Left ventricle myocardium inferior (tissue), 1 donor: ENCODE measurements around the gene PTPRT. TPM values are rescaled to one million over a fixed set of nuclear protein-coding genes. Genes with fewer than 3 reads are reported as not detected.

Experiments
- DNase-seq: peaks from one replicate; pipeline ENCODE4 v3.0.0-alpha.2; 2020
- H3K27ac ChIP-seq: fragments of 200-600 bp; replicated peaks from 2 replicates; pipeline ENCODE4 v1.8.0; 2021
- H3K27me3 ChIP-seq: fragments of 200-600 bp; 2 replicates; pipeline ENCODE4 v1.8.0; 2021; ENCODE audit warnings: low read depth
- H3K36me3 ChIP-seq: fragments of 200-600 bp; 2 replicates; pipeline ENCODE4 v1.8.0; 2021
- H3K4me1 ChIP-seq: fragments of 200-600 bp; 2 replicates; pipeline ENCODE4 v1.8.0; 2021
- H3K4me3 ChIP-seq: fragments of 200-600 bp; 2 replicates; pipeline ENCODE4 v1.8.0; 2021; ENCODE audit warnings: mild to moderate bottlenecking, moderate library complexity
- H3K9me3 ChIP-seq: fragments of 200-600 bp; replicated peaks from 2 replicates; pipeline ENCODE4 v1.8.0; 2021
- CTCF ChIP-seq: fragments of 200-600 bp; IDR thresholded peaks from 2 replicates; pipeline ENCODE4 v1.8.0; 2021; ENCODE audit warnings: antibody characterized with exemption, mild to moderate bottlenecking, borderline replicate concordance
- intact Hi-C: fragments of 100-400 bp; cut with micrococcal nuclease; formaldehyde crosslinking; loops from one replicate; pipeline ENCODE4 v1.11.0; 2022
- total RNA-seq: library from RNA; stranded (reverse); fragmentation: NEBNext Ultra II Directional; extraction: Animal tissue kit (Norgen Biotek cat#: 25700); gene quantifications from one replicate; pipeline ENCODE4 v1.2.1, GENCODE V29; 2021
- donor health status: DM: no; HTN: yes; CAD: no; lungs with severe emphysema.

The PTPRT gene
- total RNA-seq, 1 donor from 2014 or later: 0.08 TPM

GRCh38 chr20:42430598-42430997 is 759.1 kb downstream of the PTPRT start:
- Histone ChIP-seq H3K36me3 (no peaks in the 10 kb centered on the region), H3K4me3 (no peak overlapping the region), H3K27ac (peak overlapping the region; percentile 33), H3K27me3 (no peaks in the 10 kb centered on the region), H3K9me3 (no peaks in the 10 kb centered on the region), H3K4me1 (peaks cover 6% of the 10 kb centered on the region)
- no peak for DNase-seq
- TF ChIP-seq CTCF: no peak
- intact Hi-C loops: no loop called here

- TF ChIP-seq CTCF: no peak
- Histone ChIP-seq H3K4me3 (no peak overlapping the region), H3K27me3 (no peaks in the 10 kb centered on the region), H3K36me3 (no peaks in the 10 kb centered on the region), H3K9me3 (no peaks in the 10 kb centered on the region), H3K4me1 (peaks cover 6% of the 10 kb centered on the region), H3K27ac (peak overlapping the region; percentile 33)
- intact Hi-C loops: no loop called here
- peak; percentile 19 for DNase-seq
Observed at GRCh38 chr20:42429761-42430458, 759.8 kb downstream of the PTPRT start.

GRCh38 chr20:42419814-42420532 is 769.7 kb downstream of the PTPRT start:
- Histone ChIP-seq H3K36me3 (no peaks in the 10 kb centered on the region), H3K9me3 (peaks cover 13% of the 10 kb centered on the region), H3K27me3 (peaks cover 12% of the 10 kb centered on the region), H3K27ac (no peak overlapping the region), H3K4me3 (no peak overlapping the region), H3K4me1 (no peaks in the 10 kb centered on the region)
- no peak for TF ChIP-seq CTCF
- no peak for DNase-seq
- intact Hi-C loops: no loop called here

- Histone ChIP-seq H3K27ac (no peak overlapping the region), H3K9me3 (peaks cover 14% of the 10 kb centered on the region), H3K4me3 (no peak overlapping the region), H3K36me3 (no peaks in the 10 kb centered on the region), H3K27me3 (no peaks in the 10 kb centered on the region), H3K4me1 (no peaks in the 10 kb centered on the region)
- intact Hi-C loops: no loop called here
- TF ChIP-seq CTCF: no peak
- DNase-seq: no peak
Observed at GRCh38 chr20:42406826-42407225, 782.9 kb downstream of the PTPRT start.

- H3K4me1 ChIP-seq: no peaks in the 10 kb centered on the region
- intact Hi-C loops: no loop called here
- no peaks in the 10 kb centered on the region for H3K36me3 ChIP-seq
- TF ChIP-seq CTCF: no peak
- no peak for DNase-seq
- H3K27ac ChIP-seq: no peak overlapping the region
- H3K4me3 ChIP-seq: no peak overlapping the region
- no peaks in the 10 kb centered on the region for H3K27me3 ChIP-seq
- no peaks in the 10 kb centered on the region for H3K9me3 ChIP-seq
Observed at GRCh38 chr20:42402455-42402854, 787.3 kb downstream of the PTPRT start.
